GM23338 (cell line): ENCODE results near the gene CHD9.

Source experiments
- EZH2 ChIP-seq: fragments of 200-600 bp; sonication (generic); IDR thresholded peaks from one replicate; pipeline ENCODE4 v1.8.0; 2017; ENCODE audit warnings: antibody characterized with exemption, mild to moderate bottlenecking, low read depth; ENCODE audit not compliant: unreplicated experiment
- TF ChIP-seq, protein P1 (sequence below), 2 experiments: fragments of 200-600 bp in 1 of 2; sonication (generic) in 1 of 2; conservative IDR thresholded peaks; 2 replicates each; pipeline versions ENCODE4 v1.5.1 to v1.6.1; 2016 to 2017; ENCODE audit warnings: antibody characterized with exemption in 2 of 2, low read depth in 2 of 2, mild to moderate bottlenecking in 2 of 2, moderate library complexity in 1 of 2
- TF ChIP-seq, protein P2 (sequence below): IDR thresholded peaks from 2 replicates; pipeline ENCODE4 v1.6.1; 2016; ENCODE audit warnings: antibody characterized with exemption

DNA sequence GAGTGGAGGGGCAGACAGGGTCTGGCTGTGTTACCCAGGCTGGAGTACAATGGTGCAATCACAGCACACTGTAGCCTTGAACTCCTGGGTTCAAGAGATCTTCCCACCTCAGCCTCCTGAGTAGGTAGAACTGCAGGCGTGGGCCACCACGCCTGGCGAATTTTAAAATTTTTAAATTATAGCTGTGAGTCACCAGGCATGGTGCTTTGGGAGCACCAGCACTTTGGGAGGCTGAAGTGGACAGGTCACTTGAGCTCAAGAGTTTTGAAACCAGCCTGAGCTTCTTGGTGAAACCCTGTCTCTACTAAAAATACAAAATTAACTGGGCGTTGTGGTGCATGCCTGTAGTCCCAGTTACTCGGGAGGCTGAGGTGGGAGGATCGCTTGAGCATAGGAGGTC is 114.0 kb downstream of the CHD9 start:
- TF ChIP-seq, protein P1, sequence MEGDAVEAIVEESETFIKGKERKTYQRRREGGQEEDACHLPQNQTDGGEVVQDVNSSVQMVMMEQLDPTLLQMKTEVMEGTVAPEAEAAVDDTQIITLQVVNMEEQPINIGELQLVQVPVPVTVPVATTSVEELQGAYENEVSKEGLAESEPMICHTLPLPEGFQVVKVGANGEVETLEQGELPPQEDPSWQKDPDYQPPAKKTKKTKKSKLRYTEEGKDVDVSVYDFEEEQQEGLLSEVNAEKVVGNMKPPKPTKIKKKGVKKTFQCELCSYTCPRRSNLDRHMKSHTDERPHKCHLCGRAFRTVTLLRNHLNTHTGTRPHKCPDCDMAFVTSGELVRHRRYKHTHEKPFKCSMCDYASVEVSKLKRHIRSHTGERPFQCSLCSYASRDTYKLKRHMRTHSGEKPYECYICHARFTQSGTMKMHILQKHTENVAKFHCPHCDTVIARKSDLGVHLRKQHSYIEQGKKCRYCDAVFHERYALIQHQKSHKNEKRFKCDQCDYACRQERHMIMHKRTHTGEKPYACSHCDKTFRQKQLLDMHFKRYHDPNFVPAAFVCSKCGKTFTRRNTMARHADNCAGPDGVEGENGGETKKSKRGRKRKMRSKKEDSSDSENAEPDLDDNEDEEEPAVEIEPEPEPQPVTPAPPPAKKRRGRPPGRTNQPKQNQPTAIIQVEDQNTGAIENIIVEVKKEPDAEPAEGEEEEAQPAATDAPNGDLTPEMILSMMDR (conservative IDR thresholded peaks at IDR 0.05; ENCODE audit: low read depth in 2 of 2), result no peak
- TF ChIP-seq, protein P2, sequence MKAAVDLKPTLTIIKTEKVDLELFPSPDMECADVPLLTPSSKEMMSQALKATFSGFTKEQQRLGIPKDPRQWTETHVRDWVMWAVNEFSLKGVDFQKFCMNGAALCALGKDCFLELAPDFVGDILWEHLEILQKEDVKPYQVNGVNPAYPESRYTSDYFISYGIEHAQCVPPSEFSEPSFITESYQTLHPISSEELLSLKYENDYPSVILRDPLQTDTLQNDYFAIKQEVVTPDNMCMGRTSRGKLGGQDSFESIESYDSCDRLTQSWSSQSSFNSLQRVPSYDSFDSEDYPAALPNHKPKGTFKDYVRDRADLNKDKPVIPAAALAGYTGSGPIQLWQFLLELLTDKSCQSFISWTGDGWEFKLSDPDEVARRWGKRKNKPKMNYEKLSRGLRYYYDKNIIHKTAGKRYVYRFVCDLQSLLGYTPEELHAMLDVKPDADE, result no peak
- no peak for TF ChIP-seq EZH2
